Pancreas (tissue), 10 donors: ENCODE data around the gene PPP1R2. TPM values are rescaled to one million over a fixed set of nuclear protein-coding genes. Genes with fewer than 3 reads are reported as not detected.

Experiments
- ATAC-seq, 4 donors: fragments of 200-7000 bp; cut with Tn5 transposase; one replicate each; pipeline versions ENCODE4 v1.8.0 to v1.9.1; 2020; ENCODE audit warnings: mild to moderate bottlenecking in 4 of 4, moderate library complexity in 4 of 4
- DNase-seq, 6 donors: peaks; one replicate each; pipeline ENCODE4 v3.0.0-alpha.2; 2020
- FAIRE-seq: peaks from 2 replicates; lab custom pipeline; 2012; peaks lifted over from hg19 to GRCh38; lab: Jason Lieb, UNC
- H3K27ac ChIP-seq, 4 donors: fragments of 200-600 bp; sonication (generic); 1 replicate in 3 of 4; 2 replicates in 1 of 4; pipeline versions ENCODE4 v1.5.0 to v1.8.0; 2020
- H3K27me3 ChIP-seq, 4 donors: fragments of 200-600 bp; one replicate each; pipeline ENCODE4 v1.8.0; 2021
- H3K36me3 ChIP-seq, 3 donors: fragments of 200-600 bp; sonication (generic) in 1 of 3; one replicate each; pipeline versions ENCODE4 v1.5.0 to v1.8.0; 2020 to 2021
- H3K4me1 ChIP-seq, 3 donors: fragments of 200-600 bp; one replicate each; pipeline ENCODE4 v1.8.0; 2021
- H3K4me3 ChIP-seq, 4 donors: fragments of 200-600 bp; sonication (generic) in 2 of 4; one replicate each; pipeline versions ENCODE4 v1.5.0 to v1.8.0; 2020 to 2021
- H3K9me3 ChIP-seq, 4 donors: fragments of 200-600 bp; one replicate each; pipeline ENCODE4 v1.8.0; 2021
- CTCF ChIP-seq, 4 donors: fragments of 200-600 bp; sonication (generic) in 3 of 4; IDR thresholded peaks; one replicate each; pipeline versions ENCODE4 v1.5.0 to v1.8.0; 2021; ENCODE audit warnings: antibody characterized with exemption in 4 of 4
- WGBS, 2 donors: extraction: QIAGEN DNeasy Blood & Tissue Kit; methylation state at CpG; one replicate each; pipeline ENCODE4 v1.1.7; 2013; 5-methylcytosine and 5-hydroxymethylcytosine counted together
- intact Hi-C, 3 donors: fragments of 100-400 bp; cut with DNase I; formaldehyde crosslinking; loops; one replicate each; pipeline versions ENCODE4 v1.11.1 to v1.14.2; 2022
- polyA plus RNA-seq, 2 donors: library from polyadenylated mRNA; stranded (reverse); fragments of 200-250 nt; gene quantifications; one replicate each; pipeline ENCODE4 v1.2.3, GENCODE V29; 2013
- total RNA-seq, 6 donors: library from RNA; stranded (reverse); fragmentation: NEBNext Ultra II Directional in 4 of 6; extraction: Animal tissue kit (Norgen Biotek cat#: 25700) in 4 of 6; gene quantifications; one replicate each; pipeline versions ENCODE4 v1.2.1 to v1.2.4, GENCODE V29; 2021 to 2023
- donor health status: healthy with polysubstance abuse.
- donor health status: DM: no; HTN: no; CAD: no; lungs with moderate emphysema.
- donor health status: DM: no; HTN: no; CAD: no.
- donor health status: control.
- donor health status: control.
- donor health status: Bipolar disorder and iron deficiency.
- donor health status: DM: yes; HTN: yes; CAD: no.
- donor health status: DM: no; HTN: no; CAD: no.
- donor health status: DM: no; HTN: no; CAD: no.
- donor health status: DM: yes; HTN: yes; CAD: no.

PPP1R2 gene
- total and polyA plus RNA-seq, 8 donors, result 9.5 to 26.0 (median 16.0) TPM

GRCh38 chr3:195574497-195575304 lies 31.6 kb upstream of the PPP1R2 start:
- Histone ChIP-seq H3K27me3 (no peaks in the 10 kb centered on the region), H3K9me3 (no peaks in the 10 kb centered on the region), H3K4me1 (no peaks in the 10 kb centered on the region), H3K36me3 (no peaks in the 10 kb centered on the region), H3K27ac (no peak overlapping the region), H3K4me3 (no peak overlapping the region)
- ATAC-seq (peak in 1 of 4 donors; percentile 14), DNase-seq (no peak), FAIRE-seq (no peak)
- intact Hi-C loops, result no loop called here
- no peak for TF ChIP-seq CTCF (IDR thresholded peaks at IDR 0.05)
- 58 to 69% methylated on average over 8 of the region's 8 CpGs for WGBS, 2 donors

GRCh38 chr3:195573611-195574496 lies 30.7 kb upstream of the PPP1R2 start:
- DNase-seq (no peak), ATAC-seq (no peak), FAIRE-seq (no peak)
- Histone ChIP-seq H3K27ac (no peak overlapping the region), H3K27me3 (no peaks in the 10 kb centered on the region), H3K9me3 (no peaks in the 10 kb centered on the region), H3K4me1 (no peaks in the 10 kb centered on the region), H3K4me3 (no peak overlapping the region), H3K36me3 (no peaks in the 10 kb centered on the region)
- no peak for TF ChIP-seq CTCF (IDR thresholded peaks at IDR 0.05)
- intact Hi-C loops, result no loop called here
- WGBS, 2 donors, result 86 to 90% methylated on average over 19 of the region's 19 CpGs

GRCh38 chr3:195571361-195571760 lies 28.2 kb upstream of the PPP1R2 start:
- Histone ChIP-seq H3K27me3 (no peaks in the 10 kb centered on the region), H3K9me3 (no peaks in the 10 kb centered on the region), H3K4me1 (no peaks in the 10 kb centered on the region), H3K4me3 (no peak overlapping the region), H3K36me3 (no peaks in the 10 kb centered on the region), H3K27ac (no peak overlapping the region)
- ATAC-seq (no peak), FAIRE-seq (no peak), DNase-seq (no peak)
- intact Hi-C loops, result no loop called here
- 78 to 81% methylated on average over 6 of the region's 6 CpGs for WGBS, 2 donors
- no peak for TF ChIP-seq CTCF (IDR thresholded peaks at IDR 0.05)

- Histone ChIP-seq H3K9me3 (no peaks in the 10 kb centered on the region), H3K36me3 (no peaks in the 10 kb centered on the region), H3K27ac (no peak overlapping the region), H3K27me3 (no peaks in the 10 kb centered on the region), H3K4me1 (no peaks in the 10 kb centered on the region), H3K4me3 (no peak overlapping the region)
- FAIRE-seq (no peak), DNase-seq (no peak), ATAC-seq (no peak)
- intact Hi-C loops, result no loop called here
- no peak for TF ChIP-seq CTCF (IDR thresholded peaks at IDR 0.05)
- WGBS, 2 donors, result 81 to 83% methylated on average over 9 of the region's 9 CpGs
Observed at GRCh38 chr3:195570912-195571311, 27.8 kb upstream of the PPP1R2 start.
